ENCODE data around the gene TULP4.

TULP4 gene

DNA sequence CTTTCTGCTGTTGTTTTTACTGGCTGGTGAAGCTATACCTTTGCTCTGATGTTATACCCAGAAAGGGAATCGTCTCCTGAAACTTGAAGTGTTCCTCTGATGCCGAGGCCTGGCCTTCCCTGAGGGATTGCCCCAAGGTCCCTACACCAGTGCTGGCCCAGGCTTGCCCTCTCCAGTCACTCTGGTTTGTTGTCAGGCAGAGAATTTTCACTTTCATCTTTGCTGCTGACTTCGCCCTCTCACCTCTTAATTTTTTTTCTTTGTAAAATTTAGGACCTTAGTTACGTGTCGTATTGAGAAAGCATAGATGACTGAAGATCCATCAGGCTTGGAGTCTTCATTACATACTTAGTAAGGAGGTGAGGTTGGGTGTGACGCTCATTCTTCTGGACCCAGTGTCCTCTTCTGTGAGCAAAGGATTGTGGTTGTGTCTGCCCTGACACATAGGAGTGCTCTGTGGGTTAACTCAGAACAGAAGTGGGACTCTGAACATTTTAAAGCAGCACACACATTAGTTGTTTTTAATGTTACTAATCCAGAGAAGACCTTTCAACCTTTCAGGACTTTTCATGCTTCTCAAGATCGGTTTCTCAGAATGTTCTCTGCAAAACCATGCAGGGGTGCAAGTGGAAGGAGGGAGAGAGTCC is 45.4 kb downstream of the TULP4 start:
- no peak for DNase-seq (ENCODE audit: low spot score)

DNA sequence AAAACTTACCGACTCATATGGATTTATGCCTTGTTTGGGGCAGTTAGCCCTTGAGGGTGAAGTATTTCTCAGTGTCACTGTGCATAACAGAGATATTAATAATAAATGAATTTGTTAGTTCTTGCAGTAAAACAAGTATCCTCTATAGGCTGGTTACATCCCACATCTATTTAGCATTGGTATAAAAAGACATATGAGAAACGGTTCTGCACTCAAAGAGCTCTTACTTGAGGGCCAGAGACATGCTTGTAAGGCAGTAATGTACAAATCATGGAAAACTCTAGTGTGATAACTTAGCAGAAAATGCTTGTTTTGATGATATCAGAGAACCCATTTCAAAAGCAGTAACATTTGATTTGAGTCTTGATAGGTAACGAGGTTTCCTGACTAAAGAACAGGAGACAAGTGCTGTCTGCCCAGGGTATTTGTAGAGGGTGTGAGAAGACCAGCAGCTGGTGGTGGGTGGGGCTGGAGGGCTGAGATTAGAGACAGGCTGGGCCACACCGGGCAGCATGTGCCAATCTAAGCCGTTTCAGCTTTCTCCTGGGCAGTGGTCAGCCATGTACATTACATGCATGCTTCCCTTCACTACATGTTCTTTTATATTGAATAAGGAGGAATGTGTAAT is 46.3 kb downstream of the TULP4 start:
- DNase-seq (ENCODE audit: low spot score) = no peak

DNA sequence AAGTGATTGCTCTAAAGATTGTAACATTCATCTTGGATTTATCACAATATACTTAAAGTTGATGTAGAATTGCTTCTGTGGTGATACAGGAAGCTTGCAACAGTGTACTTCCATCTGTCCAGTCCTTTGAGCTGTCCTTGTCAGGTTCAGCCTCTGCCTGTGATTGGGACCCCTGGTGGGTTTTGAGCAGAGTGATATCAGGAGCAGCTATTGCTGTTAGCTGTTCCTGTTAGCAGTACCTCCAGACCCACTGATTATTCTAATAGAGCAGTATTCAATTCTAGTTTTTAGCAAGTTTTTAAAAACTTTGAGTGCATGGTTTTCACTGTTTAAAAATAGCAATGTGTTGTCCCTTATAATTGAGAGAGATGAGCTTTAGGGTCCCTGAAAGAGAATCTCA is 48.8 kb downstream of the TULP4 start:
- DNase-seq (ENCODE audit: low spot score) = no peak

DNA sequence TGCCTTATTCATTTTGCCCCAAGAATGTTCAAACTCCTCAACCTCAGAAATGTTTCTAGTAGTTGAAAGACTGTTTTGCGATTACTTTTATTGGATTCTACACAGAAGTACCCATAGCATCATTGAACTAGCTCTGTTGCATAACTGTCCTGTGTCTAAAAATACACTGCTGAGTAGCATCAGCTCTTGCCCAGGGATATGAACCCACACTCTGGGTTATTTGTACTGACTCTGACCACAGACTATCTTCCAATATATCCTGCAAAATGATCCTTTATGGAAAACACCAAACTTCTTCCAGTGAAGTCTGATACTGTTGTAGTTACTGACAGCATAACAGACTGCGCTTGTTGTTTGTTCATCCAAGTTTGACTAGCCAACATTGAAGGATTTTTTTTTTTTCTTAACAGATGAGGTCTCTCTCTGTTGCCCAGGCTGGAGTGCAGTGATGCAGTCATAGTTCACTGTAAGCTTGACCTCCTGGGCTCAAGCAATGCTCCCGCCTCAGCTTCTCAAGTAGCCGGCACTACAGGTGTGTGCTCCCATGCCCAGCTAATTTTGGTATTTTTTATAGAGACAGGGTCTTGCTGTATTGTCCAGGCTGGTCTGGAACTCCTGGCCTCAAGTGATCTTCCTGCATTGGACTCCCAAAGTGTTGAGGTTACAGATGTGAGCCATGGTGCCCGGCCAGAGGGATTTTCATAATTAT is 49.9 kb downstream of the TULP4 start:
- DNase-seq (ENCODE audit: low spot score) = no peak

DNA sequence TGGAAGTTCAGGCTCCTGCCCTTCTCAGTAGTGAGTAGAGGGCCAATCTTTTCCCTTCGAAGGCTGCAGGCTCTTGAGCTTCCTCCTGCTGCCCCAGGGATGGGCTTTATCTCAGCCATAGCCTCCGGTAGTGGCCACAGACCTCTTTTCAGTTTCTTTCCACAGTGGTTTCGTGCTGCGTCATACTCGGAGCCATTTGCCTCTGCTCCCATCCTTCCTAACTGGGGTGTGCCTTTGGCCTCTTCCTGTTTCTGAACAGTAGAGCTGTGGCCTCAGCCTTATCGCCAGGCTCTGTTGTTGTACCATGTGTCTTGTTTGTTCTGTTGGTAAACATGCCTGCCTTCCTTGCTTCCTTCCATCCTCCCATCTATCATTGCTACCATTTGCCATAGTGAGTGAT is 54.1 kb downstream of the TULP4 start:
- no peak for DNase-seq (ENCODE audit: low spot score)

DNA sequence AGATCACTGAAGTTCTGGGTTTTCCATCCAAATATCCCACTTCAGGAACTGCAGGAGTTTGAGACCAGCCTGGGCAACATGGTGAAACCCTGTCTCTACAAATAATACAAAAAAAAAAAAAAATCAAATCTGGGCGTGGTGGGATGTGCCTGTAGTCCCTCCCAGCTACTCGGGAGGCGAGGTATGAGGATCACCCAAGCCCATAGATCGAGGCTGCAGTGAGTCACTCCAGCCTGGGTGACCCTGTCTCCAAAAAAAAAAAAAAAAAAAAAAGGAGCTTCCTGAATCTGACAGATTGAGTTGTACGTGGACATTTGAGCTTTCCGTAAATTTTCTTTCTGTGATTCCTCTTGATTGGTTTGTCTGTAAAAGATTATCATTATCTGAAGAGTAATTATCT is 55.6 kb downstream of the TULP4 start:
- no peak for DNase-seq (ENCODE audit: low spot score)

DNA sequence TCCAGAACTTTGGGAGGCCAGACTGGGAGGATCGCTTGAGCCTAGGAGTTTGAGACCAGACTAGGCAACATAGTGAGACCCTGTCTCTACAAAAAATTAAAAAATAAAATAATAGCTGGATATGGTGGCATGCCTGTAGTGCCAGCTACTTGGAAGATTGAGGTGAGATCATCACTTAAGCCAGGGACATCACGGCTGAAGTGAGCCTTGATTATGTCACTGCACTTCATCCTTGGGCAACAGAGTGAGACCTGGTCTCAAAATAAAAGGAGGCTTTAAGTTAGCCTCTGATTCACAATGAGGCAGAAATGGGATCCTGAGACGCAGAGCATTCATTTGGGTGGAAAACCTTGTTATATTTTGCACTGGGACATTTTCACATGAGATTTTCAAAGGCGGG is 57.0 kb downstream of the TULP4 start:
- no peak for DNase-seq (ENCODE audit: low spot score)

DNA sequence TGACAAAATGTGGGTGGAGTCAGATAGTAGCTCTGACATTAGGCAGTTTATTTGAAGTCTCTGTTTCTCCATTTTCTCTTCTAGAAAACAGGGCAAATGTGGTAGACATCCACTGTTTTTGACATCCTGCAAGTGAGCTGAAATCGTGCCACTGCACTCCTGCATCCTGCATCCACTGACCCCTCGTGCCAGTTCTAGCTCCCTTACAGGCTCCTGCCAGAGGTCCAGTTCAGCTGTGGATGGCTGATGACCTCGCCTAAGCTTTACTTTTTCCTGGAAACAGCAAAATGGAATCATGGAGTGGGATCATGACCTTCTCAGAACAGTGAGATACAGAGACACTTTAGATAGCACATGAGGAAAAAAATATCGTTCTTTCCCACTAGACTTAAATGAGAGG is 58.5 kb downstream of the TULP4 start:
- DNase-seq (ENCODE audit: low spot score) = no peak

DNA sequence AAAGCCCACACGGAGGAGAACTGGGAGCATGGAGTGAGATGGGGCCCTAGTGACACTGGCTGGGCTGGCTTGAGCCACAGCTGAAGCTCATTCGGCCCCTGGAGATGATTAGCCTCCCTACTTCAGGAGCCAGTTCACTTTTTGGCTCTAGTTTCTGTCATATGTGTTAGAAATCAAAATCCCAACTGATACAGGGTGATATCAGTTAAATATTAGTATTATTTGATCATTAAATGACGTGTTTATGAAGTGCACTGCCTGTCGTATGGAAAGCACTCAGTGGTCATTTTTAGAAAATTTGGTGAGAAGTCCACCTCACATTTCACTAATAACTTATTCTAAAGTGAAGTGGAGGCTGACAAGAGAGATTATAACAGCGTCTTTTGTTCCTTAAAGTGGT is 59.0 kb downstream of the TULP4 start:
- DNase-seq (ENCODE audit: low spot score) = no peak

DNA sequence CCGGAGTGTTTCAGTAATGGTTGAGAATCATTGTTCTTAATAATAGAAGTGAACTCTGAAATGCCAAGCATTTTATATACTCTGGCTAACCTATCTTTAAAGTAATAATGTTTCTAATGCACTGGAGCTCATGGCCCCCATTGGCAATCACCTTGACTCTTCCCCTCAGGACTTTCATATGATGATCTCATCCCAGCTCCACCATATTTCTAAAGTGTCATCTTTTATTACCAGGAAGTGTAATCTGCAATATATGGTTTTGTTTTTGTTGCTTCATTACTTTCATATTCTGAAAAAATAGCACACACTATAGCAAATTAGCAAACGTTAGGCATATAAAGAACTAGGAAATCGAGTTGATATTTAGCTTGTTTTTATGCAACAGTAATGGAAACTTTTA is 60.3 kb downstream of the TULP4 start:
- DNase-seq (ENCODE audit: low spot score) = no peak

DNA sequence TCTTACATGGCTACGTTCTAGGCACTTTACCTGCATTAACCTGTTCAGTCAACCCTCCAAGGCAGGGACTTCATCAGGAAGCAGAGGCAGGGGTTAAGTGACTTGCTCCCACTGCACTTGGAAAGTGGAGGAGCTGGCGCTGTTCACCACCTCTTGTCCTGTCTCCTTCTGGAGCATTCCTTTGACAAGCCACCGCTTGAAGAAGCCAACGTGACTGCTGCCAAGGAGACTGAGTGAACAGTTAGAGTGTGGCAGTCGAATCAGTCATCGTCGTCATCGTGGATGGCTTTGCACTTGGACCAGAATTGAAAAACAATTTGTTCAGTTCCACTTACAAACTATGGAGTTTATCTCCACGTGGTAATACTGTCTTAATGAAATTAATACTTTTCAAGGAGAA is 60.9 kb downstream of the TULP4 start:
- no peak for DNase-seq (ENCODE audit: low spot score)

DNA sequence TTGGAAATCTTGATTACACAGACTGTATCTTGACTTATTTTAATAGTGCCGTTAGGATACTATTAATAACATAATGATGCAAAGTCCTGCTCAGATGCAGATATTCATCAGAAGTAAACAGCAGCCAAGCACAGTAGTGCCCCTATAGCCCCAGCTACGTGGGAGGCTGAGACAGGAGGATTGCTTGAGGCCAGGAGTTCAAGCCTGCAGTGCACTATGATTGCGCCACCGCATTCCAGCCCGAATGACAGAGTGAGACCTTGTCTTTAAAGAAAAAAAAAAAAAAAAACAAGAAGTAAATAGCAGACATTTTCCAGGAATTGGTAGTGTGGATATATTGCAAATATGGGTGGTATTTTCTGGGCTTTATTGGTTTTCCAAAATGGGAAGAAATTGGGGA is 61.8 kb downstream of the TULP4 start:
- DNase-seq (ENCODE audit: low spot score) = no peak

DNA sequence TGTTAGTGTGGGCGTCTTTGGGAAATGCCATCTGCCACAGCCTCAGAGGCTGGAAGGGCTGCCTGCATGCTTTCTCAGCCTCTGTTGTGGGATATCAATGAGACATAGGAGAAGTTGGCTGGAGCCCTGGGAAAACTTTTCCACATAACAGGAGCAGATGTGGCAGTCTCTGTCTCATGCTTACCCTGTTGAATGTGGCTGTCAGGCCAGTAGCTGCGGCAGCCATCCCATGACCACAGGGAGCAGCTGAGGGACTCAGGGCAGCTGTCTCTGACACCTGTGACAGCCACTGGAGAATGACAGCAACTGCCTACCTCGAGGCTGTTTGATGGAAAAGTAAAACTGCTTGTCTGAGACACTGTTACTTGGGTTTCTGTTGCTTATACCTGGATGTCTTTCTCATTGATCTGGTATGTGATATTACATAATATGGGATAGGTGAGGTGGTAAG is 64.4 kb downstream of the TULP4 start:
- no peak for DNase-seq (ENCODE audit: low spot score)

DNA sequence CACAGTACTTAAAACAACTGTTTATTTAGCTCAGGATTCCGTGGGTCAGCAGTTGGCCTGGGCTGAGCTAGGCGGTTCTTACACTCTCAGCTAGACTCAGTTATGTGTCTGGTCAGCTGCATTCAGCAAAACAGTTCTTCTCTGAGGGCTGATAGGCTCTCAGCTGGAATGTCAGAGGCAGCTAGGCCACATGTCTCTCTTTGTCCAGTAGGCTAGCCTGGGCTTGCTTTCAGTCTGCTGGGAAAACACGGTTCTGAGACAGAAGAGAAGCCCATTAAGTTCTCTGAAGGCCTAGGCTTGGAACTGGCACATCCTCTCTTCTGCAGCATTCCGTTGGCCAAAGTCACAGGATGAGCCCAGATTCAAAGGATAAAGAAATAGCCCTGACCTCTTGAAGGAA is 65.6 kb downstream of the TULP4 start:
- DNase-seq (ENCODE audit: low spot score) = no peak

DNA sequence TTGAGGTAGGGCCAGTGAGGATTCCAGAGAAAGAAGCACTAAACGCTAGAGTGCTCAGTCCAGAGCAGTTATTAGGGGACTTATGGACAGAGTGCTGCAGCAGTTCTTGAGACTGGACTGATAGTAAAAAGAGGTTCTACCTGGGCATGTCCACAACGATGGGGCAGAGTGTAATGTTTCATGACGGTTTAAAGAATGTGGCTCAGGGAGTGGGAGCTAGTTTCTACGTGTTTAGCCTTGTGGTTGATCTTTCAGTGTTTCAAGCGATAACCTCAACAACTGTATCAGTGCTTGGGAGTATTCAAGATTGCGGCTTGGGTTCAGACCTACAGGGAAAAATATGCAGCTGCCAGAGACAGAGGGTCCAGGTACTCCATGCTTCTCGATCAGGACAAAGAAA is 67.1 kb downstream of the TULP4 start:
- no peak for DNase-seq (ENCODE audit: low spot score)

DNA sequence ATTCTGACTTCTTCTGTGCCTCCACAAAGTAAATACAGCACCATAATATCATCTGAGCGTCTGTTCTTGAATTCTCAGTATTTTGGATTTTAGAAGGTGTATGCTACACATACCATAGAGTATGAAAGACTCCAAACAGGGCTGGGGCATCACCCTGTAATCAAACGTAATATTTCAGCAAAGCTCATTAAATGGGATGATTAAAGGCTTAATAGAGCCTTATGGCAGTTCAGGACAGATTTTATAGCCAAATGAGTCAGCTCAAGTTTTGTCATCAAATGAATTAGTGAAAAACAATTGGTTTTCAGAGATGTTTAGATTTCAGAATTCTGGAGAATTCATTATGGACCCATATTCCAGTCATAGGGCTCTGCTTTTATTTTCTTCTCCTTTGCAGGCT is 68.9 kb downstream of the TULP4 start:
- no peak for DNase-seq (ENCODE audit: low spot score)

DNA sequence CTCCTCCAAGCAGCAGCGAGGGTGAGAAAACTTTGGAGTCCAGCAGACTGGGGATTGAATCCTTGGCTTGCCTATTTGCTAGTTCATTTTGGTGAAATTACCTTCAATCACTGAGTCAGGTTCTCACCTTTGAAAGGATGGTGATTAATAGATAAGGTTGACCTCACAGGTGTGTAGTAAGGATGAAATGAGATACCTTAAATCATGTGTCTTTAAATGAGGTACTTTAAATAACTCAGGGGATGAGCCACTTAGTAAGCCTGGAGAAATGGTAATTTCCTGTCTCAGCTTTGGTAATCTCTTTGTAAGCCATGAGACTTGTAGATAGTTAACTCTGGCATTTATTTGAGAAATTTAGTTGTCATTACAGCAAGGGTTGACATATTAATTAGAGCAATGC is 70.2 kb downstream of the TULP4 start:
- DNase-seq (ENCODE audit: low spot score) = no peak

DNA sequence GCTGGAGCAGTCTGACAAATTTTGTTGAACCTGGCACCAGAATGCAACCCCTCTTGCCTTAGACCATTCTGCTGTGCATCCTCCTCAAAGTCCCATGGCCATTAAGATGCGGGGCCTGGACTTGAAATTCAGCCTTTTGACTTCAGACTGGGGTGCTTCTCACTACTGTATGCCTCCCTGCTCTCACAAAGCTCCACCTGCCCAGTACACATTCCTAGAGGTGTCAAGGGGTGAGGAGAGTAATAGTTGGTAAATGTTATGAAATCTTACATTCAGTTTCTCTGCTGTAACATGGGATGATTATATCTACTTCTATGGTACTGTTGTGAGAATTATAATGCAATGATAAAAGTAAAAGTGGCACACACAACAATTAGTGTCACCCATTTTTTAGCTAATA is 70.8 kb downstream of the TULP4 start:
- DNase-seq (ENCODE audit: low spot score) = no peak

DNA sequence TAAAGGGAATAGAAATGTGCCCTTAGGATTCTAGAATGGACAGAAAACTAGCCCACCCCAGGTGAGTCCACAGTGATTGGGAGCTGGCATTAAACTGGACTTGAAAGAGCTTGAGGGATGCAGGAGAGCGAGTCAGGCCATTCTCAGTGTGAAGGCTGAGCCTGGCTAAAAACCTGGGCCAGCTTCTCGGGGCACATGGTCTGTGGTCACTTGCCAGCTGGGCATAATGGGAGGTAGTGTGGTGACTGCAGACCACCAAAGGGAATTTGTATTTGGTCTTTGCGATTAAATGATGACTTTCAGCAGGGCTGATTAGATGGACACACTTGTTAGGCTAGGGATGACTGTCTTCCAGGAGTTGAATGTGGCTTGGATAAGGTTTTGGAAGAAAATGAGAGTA is 71.3 kb downstream of the TULP4 start:
- no peak for DNase-seq (ENCODE audit: low spot score)

DNA sequence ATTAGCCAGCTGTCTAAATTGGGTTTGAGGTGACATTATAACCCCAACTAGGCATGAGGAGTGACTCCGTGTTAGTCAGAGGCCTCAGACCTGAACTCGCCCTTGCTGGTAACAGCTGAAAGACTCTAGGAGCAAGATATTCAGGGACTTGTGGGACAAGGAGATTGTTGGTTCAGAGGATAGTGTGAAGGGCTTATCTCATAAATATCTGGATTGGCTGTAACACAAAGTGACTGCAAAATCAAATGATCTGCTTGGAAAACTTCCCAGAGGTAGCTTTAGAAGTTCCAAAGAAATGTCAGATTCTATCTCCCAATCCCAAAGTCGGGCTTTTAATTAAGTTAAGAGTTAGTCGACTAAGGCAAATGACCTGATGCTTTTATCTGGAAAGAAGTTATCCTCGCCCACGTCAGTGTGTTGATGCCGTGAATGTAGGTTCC is 72.4 kb downstream of the TULP4 start:
- no peak for DNase-seq (ENCODE audit: low spot score)

DNA sequence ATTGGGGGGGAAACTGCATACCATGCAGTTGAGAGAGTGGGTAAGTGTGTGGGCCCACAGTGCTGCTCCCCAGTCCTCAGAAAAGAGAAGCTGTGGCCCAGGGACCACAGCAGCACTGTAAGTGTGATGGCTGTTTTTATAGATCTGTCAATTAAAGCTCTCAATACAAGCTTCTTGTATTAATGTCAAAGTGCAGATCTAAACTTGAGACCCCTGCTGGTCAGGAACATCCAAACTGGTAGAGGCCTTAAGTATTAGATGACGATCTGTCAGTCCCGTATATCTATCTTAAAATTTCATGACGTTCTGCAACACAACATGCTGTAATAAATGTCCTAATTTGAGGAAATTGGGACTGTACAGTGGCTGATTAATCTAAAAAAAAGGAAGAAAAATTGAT is 74.8 kb downstream of the TULP4 start:
- no peak for DNase-seq (ENCODE audit: low spot score)

DNA sequence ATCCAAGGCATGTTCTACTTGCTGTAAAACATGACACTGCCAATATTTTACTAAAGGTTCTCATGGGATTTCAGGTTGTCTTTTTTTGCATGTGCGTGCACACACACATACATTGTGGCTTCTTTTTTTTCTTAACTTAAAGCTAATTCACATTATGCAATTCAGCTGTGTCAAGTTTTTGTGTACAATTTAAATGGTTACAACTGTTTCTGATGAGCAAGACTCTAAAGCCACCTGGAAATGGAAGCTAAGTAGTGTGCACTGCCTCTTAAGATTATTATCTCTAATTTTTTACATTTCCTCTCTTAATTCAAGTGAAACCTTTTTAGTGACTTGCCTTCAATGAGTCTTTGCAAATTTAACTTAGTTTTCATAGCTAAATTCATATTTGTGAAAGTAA is 75.3 kb downstream of the TULP4 start:
- no peak for DNase-seq (ENCODE audit: low spot score)

DNA sequence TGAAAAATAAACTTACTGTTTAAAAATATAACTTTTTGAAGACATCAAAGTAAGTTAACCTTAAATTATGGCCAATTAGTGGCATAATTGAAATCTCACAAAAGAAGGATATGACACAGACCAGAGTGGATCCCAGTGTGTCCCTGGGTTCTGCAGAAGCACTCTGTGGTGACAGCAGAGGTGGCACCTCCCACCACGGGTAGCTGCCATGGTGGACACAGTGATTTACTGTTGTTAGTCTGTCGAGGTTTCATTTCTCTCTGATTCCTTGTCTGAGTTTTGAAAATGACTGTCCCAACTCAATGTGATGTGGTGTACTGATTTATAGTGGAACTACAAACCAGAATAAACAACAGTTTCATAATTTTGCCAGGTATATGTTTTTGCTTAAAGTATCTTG is 76.5 kb downstream of the TULP4 start:
- DNase-seq (ENCODE audit: low spot score) = no peak
